ENCODE data around the gene TUBA8.

The TUBA8 gene

GRCh38 chr22:18108187-18108586, 2.4 kb upstream of the TUBA8 start:
- H3K9ac ChIP-seq (ENCODE audit: low read depth, low read length), result no peak overlapping the region
- H2AFZ ChIP-seq (ENCODE audit: low read depth, low read length), result no peak overlapping the region
- ATAC-seq (ENCODE audit: insufficient read depth, low read depth), result no peak
- peaks cover 13% of the 10 kb centered on the region for H3K4me1 ChIP-seq (ENCODE audit: insufficient read depth, low read length)
- H3K4me2 ChIP-seq (ENCODE audit: insufficient read depth, low read length), result no peak overlapping the region
- 0 out of 2 replicates have a peak, but pooled peaks cover 7% of the 10 kb centered on the region for H4K20me1 ChIP-seq (ENCODE audit: insufficient read depth, low read length)
- no peak overlapping the region for H3K4me3 ChIP-seq (ENCODE audit: low read depth in 1 of 2, low read length in 2 of 2)
- no peaks in the 10 kb centered on the region for H3K36me3 ChIP-seq (ENCODE audit: insufficient read depth, low read length)
- peaks cover 13% of the 10 kb centered on the region for H3K27me3 ChIP-seq (ENCODE audit: insufficient read depth, low read length, poor library complexity)
- TF ChIP-seq CTCF (IDR thresholded peaks at IDR 0.05; ENCODE audit: borderline replicate concordance, extremely low read depth, low read length, poor library complexity, severe bottlenecking), result no peak
- no peak for TF ChIP-seq EZH2 (IDR thresholded peaks at IDR 0.05; ENCODE audit: borderline replicate concordance, low read depth, low read length, severe bottlenecking)
- no peak overlapping the region for H3K27ac ChIP-seq (ENCODE audit: low read length)
- peaks cover 3% of the 10 kb centered on the region for H3K9me3 ChIP-seq (ENCODE audit: insufficient read depth, low read length, severe bottlenecking)
- H3K79me2 ChIP-seq (ENCODE audit: insufficient read depth, low read length), result no peaks in the 10 kb centered on the region
- DNase-seq, result no peak

GRCh38 chr22:18109410-18110193, 1.0 kb upstream of the TUBA8 start:
- Histone ChIP-seq H3K4me2 (ENCODE audit: insufficient read depth, low read length) (peak overlapping the region; percentile 58), H3K79me2 (ENCODE audit: insufficient read depth, low read length) (no peaks in the 10 kb centered on the region), H3K36me3 (ENCODE audit: insufficient read depth, low read length) (no peaks in the 10 kb centered on the region), H4K20me1 (ENCODE audit: insufficient read depth, low read length) (0 out of 2 replicates have a peak, but pooled peaks cover 7% of the 10 kb centered on the region), H3K9me3 (ENCODE audit: insufficient read depth, low read length, severe bottlenecking) (peaks cover 3% of the 10 kb centered on the region), H3K4me1 (ENCODE audit: insufficient read depth, low read length) (peaks cover 13% of the 10 kb centered on the region), H3K9ac (ENCODE audit: low read depth, low read length) (peak overlapping the region; percentile 13; the same call in 1 of the 2 replicates), H3K27me3 (ENCODE audit: insufficient read depth, low read length, poor library complexity) (peaks cover 13% of the 10 kb centered on the region), H3K27ac (ENCODE audit: low read length) (no peak overlapping the region), H3K4me3 (ENCODE audit: low read depth in 1 of 2, low read length in 2 of 2) (peak overlapping the region in 1 of 2 experiments; percentile 42; a peak in 1 of 4 replicates), H2AFZ (ENCODE audit: low read depth, low read length) (no peak overlapping the region)
- TF ChIP-seq CTCF (IDR thresholded peaks at IDR 0.05; ENCODE audit: borderline replicate concordance, extremely low read depth, low read length, poor library complexity, severe bottlenecking) (no peak), EZH2 (IDR thresholded peaks at IDR 0.05; ENCODE audit: borderline replicate concordance, low read depth, low read length, severe bottlenecking) (no peak)
- peak; percentile 30; the same call in 2 of the 3 replicates for ATAC-seq (ENCODE audit: insufficient read depth, low read depth)
- DNase-seq, result no peak

GRCh38 chr22:18110954-18111758, 547 bp downstream of the TUBA8 start:
- H2AFZ ChIP-seq (ENCODE audit: low read depth, low read length), result 0 out of 2 replicates have a peak overlapping the region, but pooled peaks have one; percentile 1

More at GRCh38 chr22:18110954-18111758, 547 bp downstream of the TUBA8 start:
- H3K4me2 ChIP-seq (ENCODE audit: insufficient read depth, low read length), result peak overlapping the region; percentile 58
- H4K20me1 ChIP-seq (ENCODE audit: insufficient read depth, low read length), result 0 out of 2 replicates have a peak, but pooled peaks cover 7% of the 10 kb centered on the region
- DNase-seq, result no peak
- peaks cover 13% of the 10 kb centered on the region for H3K27me3 ChIP-seq (ENCODE audit: insufficient read depth, low read length, poor library complexity)
- no peaks in the 10 kb centered on the region for H3K79me2 ChIP-seq (ENCODE audit: insufficient read depth, low read length)
- peak overlapping the region; percentile 13; the same call in 1 of the 2 replicates for H3K9ac ChIP-seq (ENCODE audit: low read depth, low read length)
- H3K27ac ChIP-seq (ENCODE audit: low read length), result no peak overlapping the region
- H3K9me3 ChIP-seq (ENCODE audit: insufficient read depth, low read length, severe bottlenecking), result no peaks in the 10 kb centered on the region
- peak overlapping the region in 1 of 2 experiments; percentile 29; a peak in 2 of 4 replicates for H3K4me3 ChIP-seq (ENCODE audit: low read depth in 1 of 2, low read length in 2 of 2)
- H3K4me1 ChIP-seq (ENCODE audit: insufficient read depth, low read length), result peaks cover 13% of the 10 kb centered on the region
- no peaks in the 10 kb centered on the region for H3K36me3 ChIP-seq (ENCODE audit: insufficient read depth, low read length)
- TF ChIP-seq CTCF (IDR thresholded peaks at IDR 0.05; ENCODE audit: borderline replicate concordance, extremely low read depth, low read length, poor library complexity, severe bottlenecking), result no peak
- no peak for TF ChIP-seq EZH2 (IDR thresholded peaks at IDR 0.05; ENCODE audit: borderline replicate concordance, low read depth, low read length, severe bottlenecking)
- no peak for ATAC-seq (ENCODE audit: insufficient read depth, low read depth)

Measured in DND-41 (cell line).